C1 segment of cervical spinal cord (tissue), 14 donors: ENCODE results near the gene LDLRAD4.
A peak's percentile ranks its signal among the peaks of the same experiment; 100 is the strongest.

Source experiments
- DNase-seq, 14 donors: peaks; one replicate each; lab custom pipeline; 2025; lab: John Stamatoyannopoulos, UW

The LDLRAD4 gene

GRCh38 chr18:13444430-13445240 is 226.1 kb downstream of the LDLRAD4 start:
- DNase-seq = peak in 1 of 14 donors; percentile 29

DNA sequence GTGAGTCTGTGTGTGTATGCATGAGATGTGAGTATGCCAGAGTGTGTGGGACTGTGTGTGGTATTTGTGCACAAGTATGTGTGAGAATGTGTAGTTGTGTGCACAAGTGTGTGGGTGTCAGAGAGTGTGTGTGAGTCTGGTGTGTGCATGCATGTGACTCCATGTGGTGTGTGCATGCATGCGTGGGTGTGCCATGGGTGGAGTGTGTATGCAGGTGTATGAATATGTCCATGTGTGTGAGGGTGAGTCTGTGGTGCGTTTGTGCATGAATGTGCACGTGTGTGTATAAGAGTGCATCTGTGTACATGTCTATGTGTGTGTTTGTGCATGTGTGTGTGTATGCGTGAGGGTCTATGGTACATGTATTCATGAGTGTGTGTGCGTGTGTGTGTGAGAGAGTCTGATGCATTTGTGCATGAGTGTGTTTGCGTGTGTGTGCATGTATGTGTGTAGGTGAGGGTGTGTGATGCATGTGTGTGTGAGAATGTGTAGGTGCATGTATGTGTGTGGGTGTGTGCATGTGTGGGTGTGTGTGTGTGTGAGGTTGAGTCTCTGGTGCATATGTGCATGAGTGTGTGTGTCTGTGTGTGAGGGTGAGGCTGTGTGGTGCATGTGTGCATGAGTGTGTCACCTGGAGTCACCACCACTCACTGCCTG is 226.8 kb downstream of the LDLRAD4 start:
- no peak for DNase-seq

GRCh38 chr18:13446024-13446423 is 227.5 kb downstream of the LDLRAD4 start:
- DNase-seq = no peak

DNA sequence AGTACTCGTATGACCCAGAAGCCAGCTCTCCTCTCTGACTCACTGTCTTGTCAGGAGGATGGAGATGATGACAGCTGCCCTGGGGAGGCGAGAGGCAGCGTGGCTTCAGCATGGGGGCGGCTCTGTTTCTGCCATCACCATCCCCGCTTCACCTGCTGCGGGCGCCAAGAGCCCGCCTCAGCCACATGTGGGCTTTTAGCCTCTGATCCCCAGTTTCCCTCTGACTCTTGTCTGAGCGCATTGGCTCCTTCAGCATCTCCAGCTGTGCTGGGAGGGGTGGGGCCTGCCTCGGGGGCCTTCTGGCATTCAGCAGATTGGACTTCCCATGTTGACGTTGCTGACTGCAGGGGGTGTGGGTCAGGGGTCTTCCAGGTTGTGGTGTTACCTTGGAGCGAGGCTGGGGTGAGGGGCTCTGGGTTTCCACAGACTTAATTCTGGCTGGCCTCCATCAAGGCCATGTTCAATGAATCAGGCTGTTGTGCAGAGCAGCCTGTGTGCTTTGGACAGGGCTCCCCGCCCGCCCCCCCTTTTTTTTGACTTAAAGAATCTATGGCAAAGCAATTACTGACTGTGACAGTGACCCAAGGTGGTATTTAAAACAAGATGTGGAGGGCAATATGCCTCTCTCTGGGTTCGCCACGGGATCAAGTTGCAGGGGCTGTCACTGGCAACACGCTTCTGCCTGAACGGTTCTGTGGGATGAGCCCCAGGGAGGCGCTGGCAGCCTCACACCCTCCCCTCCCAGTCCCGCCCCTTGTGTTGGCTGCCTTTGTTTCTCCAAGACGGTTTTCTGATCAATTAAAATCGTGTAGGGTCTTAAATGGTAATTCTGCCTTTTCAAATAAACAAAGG is 228.3 kb downstream of the LDLRAD4 start:
- DNase-seq = no peak

DNA sequence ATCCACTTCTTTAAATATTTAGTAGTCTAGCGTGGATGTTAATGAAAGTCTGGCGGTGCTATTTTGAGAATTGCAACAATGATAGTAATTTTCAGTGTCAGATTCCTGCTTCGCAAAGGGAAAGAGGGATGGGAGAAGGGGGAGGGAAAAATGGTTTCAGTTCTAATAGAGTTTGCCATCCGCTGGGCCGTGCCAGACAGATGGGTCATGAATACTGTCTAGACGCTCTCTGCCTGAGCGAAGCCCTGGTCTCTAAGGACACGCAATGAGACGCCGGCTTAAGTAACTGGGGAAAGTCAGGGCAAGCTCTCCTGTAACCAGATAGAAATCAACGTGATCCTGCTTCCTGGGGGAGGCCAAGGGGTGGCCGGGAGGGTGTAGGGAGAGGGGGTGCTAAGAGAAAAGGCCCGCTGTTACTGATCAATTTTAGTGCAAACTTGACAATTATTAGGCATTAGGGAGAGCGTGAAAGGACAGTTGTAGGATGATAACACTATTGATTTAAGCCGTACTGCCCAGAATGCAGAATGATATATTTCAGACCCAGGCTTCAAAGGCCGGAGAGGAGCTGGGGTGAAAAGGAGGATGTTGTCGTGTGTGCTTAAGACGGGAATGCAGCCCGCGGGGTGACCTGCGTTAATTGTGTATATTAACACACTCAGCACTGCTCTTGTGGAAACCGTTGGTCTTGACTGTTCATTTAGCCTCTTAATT is 229.2 kb downstream of the LDLRAD4 start:
- no peak for DNase-seq

DNA sequence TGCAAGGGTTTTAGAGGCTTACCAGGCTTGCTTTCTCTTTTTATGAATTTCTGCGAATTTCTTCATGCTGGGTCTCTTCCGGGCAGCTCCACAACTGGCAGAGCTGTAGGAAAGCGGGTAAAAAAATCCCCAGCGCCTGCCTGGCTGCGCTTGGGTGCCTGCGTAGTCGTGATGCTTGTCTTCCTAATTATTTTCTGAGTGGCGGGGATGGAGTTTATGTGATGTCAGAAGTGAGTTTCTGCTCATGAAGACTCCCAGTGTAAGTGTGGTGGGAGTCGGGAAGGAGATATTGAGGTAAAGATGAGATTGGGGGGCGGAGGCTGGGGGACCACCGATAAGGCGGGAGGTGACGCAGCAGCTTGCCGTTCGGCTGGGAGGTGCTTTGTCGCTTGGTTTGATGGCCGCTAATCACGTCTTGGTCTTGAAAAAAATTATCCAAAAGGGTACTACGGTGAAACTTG is 229.8 kb downstream of the LDLRAD4 start:
- DNase-seq = no peak

- DNase-seq = no peak
These were observed 231.1 kb downstream of the LDLRAD4 start for GRCh38 chr18:13449651-13450050.

- no peak for DNase-seq
These were observed 232.0 kb downstream of the LDLRAD4 start for GRCh38 chr18:13450289-13451212.

DNA sequence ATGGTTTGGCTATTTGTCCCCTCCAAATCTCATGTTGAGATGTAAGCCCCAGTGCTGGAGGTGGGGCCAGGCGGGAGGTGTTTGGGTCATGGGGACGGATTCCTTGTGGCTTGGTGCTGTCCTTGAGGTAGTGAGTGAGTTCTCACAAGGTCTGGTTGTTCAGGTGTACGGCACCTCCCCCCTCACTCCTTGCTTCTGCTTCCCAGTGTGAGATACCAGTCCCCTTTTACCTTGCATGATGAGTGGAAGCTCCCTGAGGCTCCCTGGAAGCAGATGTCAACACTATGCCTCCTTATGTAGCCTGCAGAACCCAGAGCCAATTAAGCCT is 232.6 kb downstream of the LDLRAD4 start:
- no peak for DNase-seq

DNA sequence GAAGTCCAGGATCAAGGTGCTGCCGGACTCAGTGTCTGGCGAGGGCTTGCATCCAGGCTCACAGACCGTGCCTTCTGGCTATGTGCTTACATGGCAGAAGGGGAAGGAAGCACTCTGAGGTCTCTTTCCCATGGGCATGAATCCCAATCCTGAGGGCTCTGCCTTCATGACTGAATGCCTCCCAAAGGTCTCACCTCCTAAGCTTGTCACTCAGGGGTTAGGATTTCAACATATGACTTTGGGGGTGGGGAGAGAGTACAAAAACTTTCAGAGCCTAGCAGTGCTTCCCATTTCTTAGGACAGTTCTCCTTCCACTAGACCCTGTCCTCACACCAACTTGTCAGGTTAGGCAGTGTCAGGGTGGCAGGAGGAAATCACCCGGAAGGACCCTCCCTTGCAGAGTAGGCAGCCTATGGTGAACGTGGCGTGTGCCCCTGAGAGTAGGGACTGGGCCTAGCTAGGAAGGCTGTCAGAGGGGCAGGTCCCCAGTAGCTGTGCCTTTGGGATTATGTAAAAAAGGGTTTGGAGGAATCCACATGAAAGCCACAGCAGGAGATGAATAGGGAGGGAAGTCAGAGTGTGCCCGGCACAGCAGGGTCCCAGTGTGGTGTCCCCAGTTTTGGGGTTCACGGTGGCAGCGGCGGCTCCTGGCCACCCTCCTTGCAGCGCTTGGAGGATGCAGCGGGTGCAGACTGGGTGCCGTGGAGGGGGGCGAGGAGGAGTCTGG is 233.3 kb downstream of the LDLRAD4 start:
- DNase-seq = peak in 1 of 14 donors; percentile 86

GRCh38 chr18:13452388-13452811 is 233.8 kb downstream of the LDLRAD4 start:
- peak in 1 of 14 donors; percentile 47 for DNase-seq

DNA sequence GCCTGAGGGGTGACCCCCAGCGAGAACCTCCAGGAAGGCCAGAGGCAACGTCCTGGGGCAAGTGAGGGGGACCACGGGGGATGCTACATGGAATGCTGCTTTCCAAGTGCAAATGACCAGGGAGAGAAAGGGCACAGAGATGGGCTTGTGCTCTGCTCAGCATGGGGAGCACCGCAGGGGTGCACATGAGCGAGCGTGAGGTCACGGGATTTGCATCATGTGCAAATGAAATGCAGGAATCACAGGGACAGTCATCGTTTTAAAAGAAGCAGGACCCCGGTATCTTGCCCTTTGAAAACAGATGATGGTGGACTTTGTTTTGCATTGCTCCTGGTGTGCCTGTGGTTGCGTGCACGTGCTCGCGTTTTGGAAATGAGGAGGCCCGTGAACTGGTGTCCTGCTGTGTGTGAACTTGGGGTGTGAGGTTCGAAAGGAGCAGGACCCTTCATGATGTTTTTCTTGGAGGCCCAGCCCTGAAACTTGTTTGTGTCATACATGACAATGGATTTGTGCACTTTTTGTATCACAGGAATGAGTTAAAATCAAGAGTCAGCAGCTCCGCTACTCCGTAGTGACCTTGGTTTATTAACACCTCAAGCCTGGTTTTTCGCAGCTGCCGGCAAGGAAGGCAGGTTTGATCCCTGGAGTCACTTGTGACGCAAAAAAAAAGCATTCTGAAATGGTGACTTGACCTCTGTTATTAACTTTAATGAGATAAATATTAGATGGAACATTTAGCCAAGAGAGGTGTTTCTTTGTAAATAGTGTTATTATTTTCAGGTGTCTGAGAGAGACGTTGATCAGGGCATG is 234.5 kb downstream of the LDLRAD4 start:
- no peak for DNase-seq

GRCh38 chr18:13453714-13454113 is 235.2 kb downstream of the LDLRAD4 start:
- DNase-seq = no peak

DNA sequence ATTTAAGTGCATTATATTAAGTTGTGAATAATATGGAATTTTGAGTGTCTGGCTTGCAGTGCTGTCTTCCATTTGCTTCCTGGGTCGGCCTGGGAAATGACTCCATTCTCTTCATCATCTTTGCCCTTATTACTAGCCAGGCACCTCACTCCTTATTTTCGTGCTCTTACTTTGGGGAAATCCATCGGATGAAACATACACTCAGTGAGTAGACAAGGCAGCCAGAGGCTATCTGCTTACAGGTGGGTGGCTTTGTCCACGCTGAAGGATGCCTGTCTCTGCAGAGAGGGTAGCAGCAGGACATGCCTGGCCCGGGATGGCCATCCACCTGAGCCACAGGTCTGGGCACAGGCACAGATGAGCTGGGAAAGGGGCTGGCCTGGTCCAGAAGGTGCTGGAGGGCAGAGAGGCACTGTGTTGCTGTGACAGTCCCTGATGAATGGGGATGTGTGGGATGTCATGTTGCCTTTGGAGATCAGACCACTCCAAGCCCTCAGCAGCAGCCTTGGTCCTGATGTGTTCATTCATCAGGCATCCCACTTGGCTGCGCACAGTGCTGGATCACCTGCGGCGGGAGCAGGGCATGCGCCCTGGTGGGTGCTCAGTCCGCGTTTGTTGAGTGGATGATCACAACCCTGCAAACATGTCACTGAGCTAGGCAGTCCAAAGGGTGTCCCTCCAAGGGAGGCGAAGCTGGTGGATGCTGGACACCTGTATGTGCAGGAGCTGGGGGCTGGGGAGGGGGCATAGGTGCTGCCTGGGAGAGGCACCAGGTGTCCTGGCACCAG is 236.0 kb downstream of the LDLRAD4 start:
- DNase-seq = no peak

- DNase-seq = no peak
These were observed 236.9 kb downstream of the LDLRAD4 start for GRCh38 chr18:13455471-13455870.

GRCh38 chr18:13455960-13456481 is 237.5 kb downstream of the LDLRAD4 start:
- peak in 1 of 14 donors; percentile 77 for DNase-seq

DNA sequence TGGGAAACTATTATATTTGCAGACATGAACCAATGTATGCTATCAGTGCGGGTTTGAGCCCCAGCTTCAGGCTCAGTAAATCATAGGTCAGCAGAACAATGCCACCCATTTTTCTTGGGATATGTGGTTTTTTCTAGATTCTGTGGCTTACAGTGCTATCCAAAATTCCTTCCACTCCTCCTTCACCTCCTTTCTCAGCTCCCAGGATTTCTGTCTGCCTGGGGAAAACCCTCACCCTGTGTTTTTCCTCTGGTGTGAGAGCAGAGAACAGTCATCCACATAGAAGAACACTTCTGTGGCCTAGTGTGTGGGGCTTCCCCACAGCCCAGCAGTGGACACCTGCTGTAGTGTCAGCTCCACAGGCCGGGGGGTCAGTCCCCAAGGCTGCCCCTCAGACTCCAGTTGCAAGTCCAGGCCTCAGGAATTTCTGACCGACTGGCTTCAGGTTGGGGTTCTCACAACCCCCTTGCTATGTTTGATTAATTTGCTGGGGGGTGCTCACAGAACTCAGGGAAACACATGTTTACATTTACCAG is 238.2 kb downstream of the LDLRAD4 start:
- no peak for DNase-seq

GRCh38 chr18:13457327-13457726 is 238.8 kb downstream of the LDLRAD4 start:
- DNase-seq = no peak
